GM18526 (cell line): ENCODE results near the gene MPDU1.

ENCODE experiments used
- POLR2A ChIP-seq: IDR thresholded peaks from 3 replicates; pipeline ENCODE4 v1.6.1; 2011; ENCODE audit not compliant: insufficient read length; ENCODE audit errors: extremely low read depth

The MPDU1 gene

DNA sequence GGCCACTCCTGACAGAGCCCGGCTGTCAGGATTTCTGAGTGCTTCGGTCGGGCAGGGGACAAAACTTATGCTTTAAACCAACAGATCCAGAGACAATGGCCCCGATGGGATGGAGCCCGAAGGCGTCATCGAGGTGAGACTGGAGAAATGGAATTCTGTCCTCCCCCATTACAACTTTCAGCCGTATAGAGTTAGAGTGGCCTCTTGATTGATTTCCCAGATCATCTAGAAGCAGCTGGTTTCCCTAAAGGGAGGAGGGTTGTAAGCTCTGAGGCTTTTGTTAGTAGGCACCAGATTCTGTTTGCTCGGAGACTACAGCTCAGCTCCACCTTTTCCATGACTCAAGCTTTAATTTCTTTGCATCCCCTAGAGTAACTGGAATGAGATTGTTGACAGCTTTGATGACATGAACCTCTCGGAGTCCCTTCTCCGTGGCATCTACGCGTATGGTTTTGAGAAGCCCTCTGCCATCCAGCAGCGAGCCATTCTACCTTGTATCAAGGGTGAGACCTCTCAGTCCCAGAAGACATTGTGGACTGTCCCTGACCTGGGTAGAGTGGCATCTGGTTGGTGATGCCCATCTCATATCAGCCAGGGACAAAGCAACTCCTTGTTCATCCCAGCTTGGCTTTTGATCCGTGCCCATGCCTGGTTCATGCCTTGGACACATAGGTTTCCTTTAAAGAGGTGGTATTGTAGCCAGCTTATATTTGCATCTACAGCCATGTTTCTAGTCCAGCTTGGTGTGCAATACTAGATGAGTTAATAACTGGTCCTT lies 9.3 kb upstream of the MPDU1 start:
- TF ChIP-seq POLR2A: no peak

DNA sequence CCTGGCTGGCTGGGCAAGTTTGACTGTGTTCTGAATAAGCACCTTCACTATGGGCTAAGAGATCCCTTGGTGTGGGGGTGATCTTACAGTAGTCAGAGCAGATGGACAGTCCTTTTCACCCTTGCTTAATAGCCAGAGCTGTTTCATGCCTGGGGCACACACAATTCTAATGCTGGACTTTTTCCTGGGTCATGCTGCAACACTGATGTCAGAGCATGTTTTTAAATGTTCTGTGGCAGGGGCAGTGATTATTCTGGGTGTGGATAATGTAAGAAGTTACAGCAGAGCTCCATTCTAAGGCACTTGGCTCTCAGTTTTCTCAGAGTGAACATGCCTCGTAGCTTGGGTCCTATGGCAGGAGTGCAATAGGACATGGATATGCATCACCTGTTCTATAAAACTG lies 8.2 kb upstream of the MPDU1 start:
- TF ChIP-seq POLR2A: no peak

DNA sequence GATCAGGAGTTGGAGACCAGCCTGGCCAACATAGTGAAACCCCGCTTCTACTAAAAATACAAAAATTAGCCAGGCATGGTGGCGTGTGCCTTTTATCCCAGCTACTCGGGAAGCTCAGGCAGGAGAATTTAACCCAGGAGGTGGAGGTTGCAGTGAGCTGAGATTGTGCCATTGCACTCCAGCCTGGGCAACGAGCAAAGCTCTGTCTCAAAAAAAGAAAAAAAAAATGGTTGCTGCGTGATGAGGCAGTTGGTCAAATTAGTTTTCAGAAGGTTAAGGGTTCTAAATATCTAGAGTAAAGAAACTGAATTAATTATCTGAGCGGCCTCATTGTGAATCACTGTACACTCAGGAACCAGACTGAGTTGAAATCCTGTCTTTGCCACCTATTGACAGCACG lies 7.7 kb upstream of the MPDU1 start:
- no peak for TF ChIP-seq POLR2A

DNA sequence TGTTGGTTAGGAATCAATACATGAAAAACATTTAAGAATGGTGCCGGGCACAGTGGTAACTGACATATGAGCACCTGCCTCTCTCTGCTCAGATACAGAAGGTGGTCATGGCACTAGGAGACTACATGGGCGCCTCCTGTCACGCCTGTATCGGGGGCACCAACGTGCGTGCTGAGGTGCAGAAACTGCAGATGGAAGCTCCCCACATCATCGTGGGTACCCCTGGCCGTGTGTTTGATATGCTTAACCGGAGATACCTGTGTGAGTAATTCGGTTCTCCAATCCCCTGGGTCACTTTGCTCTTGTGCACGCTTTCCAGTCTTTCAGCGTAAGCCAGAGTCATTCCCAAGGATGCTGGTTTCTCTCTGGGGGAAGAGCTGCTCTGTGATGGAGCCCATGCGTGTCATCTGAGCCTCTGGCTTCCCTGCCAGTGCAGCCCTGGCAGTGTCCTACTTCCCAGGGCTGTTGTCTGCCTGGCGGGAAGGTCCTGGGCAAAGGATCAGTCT lies 7.2 kb upstream of the MPDU1 start:
- peak; percentile 39 for TF ChIP-seq POLR2A

DNA sequence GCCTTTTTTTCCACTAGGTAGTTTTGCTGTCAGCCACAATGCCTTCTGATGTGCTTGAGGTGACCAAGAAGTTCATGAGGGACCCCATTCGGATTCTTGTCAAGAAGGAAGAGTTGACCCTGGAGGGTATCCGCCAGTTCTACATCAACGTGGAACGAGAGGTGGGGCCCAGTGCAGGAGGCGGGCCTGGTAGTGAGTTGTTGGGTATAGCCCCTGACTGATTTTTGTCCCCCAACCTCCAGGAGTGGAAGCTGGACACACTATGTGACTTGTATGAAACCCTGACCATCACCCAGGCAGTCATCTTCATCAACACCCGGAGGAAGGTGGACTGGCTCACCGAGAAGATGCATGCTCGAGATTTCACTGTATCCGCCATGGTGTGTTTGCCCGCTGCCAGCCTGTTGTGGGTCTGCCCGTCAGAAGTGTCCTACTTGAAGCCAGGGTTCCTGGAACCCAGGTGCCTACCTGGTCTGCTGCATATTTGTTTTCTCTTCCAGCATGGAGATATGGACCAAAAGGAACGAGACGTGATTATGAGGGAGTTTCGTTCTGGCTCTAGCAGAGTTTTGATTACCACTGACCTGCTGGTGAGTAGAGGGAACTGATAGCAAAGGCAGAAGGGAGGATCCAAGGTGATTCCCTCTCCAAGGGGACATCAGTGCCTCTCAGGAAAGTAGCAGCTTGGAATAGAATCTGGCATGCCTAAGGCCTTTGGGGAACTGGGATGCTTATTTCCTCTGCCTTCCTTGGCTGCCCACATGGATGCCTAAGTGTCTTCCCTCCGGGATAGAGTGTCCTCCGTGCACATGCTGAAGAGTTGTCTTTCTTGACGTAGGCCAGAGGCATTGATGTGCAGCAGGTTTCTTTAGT lies 6.1 kb upstream of the MPDU1 start:
- TF ChIP-seq POLR2A: no peak

DNA sequence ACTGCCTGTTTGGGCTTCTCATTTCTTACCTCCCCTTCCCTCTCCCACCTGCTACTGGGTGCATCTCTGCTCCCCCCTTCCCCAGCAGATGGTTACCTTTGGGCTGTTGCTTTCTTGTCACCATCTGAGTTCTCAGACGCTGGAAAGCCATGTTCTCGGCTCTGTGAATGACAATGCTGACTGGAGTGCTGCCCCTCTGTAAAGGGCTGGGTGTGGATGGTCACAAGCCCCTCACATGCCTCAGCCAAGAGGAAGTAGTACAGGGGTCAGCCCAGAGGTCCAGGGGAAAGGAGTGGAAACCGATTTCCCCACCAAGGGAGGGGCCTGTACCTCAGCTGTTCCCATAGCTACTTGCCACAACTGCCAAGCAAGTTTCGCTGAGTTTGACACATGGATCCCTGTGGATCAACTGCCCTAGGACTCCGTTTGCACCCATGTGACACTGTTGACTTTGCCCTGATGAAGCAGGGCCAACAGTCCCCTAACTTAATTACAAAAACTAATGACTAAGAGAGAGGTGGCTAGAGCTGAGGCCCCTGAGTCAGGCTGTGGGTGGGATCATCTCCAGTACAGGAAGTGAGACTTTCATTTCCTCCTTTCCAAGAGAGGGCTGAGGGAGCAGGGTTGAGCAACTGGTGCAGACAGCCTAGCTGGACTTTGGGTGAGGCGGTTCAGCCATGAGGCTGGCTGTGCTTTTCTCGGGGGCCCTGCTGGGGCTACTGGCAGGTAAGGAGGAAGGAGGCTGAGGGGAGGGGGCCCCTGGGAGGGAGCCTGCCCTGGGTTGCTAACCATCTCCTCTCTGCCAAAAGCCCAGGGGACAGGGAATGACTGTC lies 4.4 kb upstream of the MPDU1 start, which contains the start of gene CD68:
CD68 (plus strand) TSS at position 638 of the 833 bp plus-strand sequence; CDS start at position 678, 40 bp downstream.
- peak; percentile 65 for TF ChIP-seq POLR2A

DNA sequence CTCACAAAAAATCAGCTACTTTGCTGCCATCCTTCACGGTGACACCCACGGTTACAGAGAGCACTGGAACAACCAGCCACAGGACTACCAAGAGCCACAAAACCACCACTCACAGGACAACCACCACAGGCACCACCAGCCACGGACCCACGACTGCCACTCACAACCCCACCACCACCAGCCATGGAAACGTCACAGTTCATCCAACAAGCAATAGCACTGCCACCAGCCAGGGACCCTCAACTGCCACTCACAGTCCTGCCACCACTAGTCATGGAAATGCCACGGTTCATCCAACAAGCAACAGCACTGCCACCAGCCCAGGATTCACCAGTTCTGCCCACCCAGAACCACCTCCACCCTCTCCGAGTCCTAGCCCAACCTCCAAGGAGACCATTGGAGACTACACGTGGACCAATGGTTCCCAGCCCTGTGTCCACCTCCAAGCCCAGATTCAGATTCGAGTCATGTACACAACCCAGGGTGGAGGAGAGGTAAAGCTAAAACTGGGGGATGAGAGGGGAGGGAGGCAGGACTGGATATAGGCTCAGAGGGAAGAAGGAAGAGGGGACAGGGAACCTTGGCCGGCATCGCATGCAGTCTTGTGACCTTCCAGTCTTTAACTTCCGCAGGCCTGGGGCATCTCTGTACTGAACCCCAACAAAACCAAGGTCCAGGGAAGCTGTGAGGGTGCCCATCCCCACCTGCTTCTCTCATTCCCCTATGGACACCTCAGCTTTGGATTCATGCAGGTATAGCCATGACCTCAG lies 3.6 kb upstream of the MPDU1 start:
- TF ChIP-seq POLR2A: no peak

DNA sequence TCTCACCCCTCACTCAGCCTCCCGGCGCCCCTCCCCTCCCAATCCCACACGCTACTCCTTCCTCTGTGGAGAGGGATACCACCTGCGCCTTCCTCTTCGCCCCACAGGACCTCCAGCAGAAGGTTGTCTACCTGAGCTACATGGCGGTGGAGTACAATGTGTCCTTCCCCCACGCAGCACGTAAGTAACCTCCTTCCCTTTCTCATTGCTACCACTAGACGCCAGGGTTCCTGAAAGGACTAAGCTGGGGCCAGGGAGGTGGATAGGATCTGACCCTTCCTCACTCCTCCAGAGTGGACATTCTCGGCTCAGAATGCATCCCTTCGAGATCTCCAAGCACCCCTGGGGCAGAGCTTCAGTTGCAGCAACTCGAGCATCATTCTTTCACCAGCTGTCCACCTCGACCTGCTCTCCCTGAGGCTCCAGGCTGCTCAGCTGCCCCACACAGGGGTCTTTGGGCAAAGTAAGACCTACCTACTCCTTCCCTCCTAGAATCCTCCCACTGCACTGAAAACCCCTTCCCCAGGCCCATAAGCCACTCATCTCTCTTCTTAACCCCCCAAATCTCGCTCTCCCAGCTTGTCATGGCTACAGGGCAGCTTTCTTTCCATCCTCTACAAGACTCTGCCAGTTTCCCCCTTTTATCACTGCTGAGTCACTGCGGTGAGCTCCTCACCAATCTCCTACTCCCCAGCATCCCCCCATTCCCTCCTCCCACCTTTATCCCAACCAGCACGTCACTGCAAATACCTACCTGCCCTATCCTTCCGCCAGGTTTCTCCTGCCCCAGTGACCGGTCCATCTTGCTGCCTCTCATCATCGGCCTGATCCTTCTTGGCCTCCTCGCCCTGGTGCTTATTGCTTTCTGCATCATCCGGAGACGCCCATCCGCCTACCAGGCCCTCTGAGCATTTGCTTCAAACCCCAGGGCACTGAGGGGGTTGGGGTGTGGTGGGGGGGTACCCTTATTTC lies 2.8 kb upstream of the MPDU1 start:
- no peak for TF ChIP-seq POLR2A

DNA sequence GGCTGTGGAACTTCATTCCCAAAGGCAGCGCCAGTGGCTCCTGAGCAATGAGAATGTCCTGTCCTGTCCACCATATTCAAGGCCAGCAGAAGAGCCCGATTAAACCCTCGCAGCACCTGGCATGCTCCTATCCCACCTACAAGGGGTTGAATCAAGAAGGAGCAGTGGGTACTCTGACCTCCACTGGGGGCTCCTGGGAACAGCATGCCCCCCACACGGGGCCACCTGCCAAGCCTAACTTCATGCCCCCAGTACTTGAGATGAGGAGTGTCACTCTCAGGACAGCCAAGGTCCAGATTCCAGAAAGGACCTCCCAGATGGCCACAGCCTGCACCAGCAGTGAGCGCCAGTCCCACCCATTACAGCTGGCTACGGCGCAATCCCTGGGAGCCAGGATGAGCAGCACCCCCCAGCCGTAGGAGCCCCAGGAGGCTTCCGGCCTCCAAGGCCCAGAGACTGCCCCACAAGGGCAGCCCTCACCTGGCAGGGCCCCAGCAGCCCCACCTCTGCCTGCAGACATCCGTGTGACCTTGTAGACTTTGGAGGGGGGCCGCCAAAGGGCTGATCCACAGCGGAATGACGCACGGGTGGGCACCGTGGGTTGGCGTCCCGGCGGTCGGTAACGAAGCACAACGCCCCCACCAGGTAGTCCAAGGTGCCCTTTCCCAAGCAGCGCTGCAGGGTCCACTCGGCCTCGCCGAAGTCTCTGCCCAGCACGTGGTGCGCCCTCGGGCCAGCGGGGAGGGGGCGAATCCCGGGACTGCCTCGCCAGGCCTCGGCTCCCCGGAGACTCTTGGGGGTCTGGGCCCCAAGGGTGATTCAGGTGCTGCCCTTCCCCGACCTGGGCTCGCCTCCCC lies 1.0 kb upstream of the MPDU1 start:
- no peak for TF ChIP-seq POLR2A

DNA sequence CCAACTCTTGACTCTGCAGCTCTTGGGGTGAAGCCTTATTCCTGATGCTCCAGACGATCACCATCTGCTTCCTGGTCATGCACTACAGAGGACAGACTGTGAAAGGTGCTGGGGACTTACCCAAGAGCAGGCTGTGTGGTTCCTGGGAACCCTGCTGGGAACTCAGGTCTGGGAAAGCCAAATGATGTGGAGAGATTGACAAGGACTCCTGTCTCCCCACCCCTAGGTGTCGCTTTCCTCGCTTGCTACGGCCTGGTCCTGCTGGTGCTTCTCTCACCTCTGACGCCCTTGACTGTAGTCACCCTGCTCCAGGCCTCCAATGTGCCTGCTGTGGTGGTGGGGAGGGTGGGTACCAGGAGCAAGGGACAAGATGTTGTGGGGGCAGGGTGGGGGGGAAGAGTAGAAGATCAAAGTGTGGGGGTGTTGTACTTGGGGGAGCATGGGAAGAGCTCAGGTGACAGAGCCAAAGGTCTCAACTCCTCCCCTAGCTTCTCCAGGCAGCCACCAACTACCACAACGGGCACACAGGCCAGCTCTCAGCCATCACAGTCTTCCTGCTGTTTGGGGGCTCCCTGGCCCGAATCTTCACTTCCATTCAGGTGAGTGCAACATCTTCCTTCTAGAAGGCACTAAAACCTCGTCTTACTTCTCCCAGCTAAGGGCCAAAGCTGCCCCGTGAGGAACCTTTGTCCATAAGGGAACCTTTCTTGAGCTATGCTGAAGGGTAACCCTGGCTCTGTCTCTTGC lies 3.2 kb downstream of the MPDU1 start:
- no peak for TF ChIP-seq POLR2A

DNA sequence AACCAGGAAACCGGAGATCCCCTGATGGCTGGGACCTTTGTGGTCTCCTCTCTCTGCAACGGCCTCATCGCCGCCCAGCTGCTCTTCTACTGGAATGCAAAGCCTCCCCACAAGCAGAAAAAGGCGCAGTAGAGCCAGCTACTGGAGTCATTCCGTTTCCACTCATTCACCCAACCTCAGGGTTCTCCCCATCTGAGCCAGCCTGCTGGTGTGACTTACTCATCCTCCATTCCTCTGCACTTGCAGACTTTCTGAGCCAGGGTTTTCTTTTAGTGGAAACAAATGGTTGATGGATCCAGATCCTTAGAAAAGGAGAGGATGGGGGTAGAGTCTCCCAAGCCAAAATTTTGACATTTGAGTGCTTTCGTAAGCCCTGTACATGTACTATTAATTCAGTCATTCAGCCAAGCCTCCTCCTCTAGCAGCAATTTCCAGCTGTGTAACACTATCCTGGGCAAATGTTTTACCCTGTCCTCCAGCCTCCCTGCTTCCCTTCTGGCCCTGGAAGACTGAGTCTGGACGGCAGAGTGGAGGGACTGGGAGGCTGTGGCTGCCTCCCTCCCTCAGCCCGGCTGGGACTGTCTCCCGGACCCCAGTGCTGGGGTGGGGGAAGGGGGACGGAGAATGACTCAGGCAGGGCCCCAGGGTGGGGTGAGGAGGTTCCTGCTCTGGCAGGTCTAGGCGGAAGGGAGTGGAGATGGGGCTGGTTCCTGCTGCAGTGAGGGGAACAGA lies 3.9 kb downstream of the MPDU1 start:
- TF ChIP-seq POLR2A: no peak
